Measurements from ENCODE around the gene TNFRSF19.
"Not testable (repeated sequence)": the region's sequence is repeated elsewhere in the genome, so short reads cannot be mapped to it uniquely, and the experiment has no call there.

TNFRSF19 gene

GRCh38 chr13:23567906-23568460 lies 2.2 kb upstream of the TNFRSF19 start:
- in situ Hi-C loops (cut with MboI; ENCODE audit: low sequenced_read_pairs): no loop called here

- in situ Hi-C loops (cut with MboI; ENCODE audit: low sequenced_read_pairs): no loop called here
Observed at GRCh38 chr13:23570921-23571315, 706 bp downstream of the TNFRSF19 start.

GRCh38 chr13:23571431-23571830 lies 1.2 kb downstream of the TNFRSF19 start:
- in situ Hi-C loops (cut with MboI; ENCODE audit: low sequenced_read_pairs): no loop called here

GRCh38 chr13:23572836-23573235 lies 2.6 kb downstream of the TNFRSF19 start:
- in situ Hi-C loops (cut with MboI; ENCODE audit: low sequenced_read_pairs): no loop called here

GRCh38 chr13:23574421-23575145 lies 4.4 kb downstream of the TNFRSF19 start:
- in situ Hi-C loops (cut with MboI; ENCODE audit: low sequenced_read_pairs): no loop called here

- in situ Hi-C loops (cut with MboI; ENCODE audit: low sequenced_read_pairs): no loop called here
Observed at GRCh38 chr13:23575632-23576031, 5.4 kb downstream of the TNFRSF19 start.

- in situ Hi-C loops (cut with MboI; ENCODE audit: low sequenced_read_pairs): no loop called here
Observed at GRCh38 chr13:23578411-23579071, 8.3 kb downstream of the TNFRSF19 start.

GRCh38 chr13:23579072-23579895 lies 9.1 kb downstream of the TNFRSF19 start:
- in situ Hi-C loops (cut with MboI; ENCODE audit: low sequenced_read_pairs): no loop called here

- in situ Hi-C loops (cut with MboI; ENCODE audit: low sequenced_read_pairs): no loop called here
Observed at GRCh38 chr13:23579896-23580683, 9.9 kb downstream of the TNFRSF19 start.

GRCh38 chr13:23580684-23581060 lies 10.5 kb downstream of the TNFRSF19 start:
- in situ Hi-C loops (cut with MboI; ENCODE audit: low sequenced_read_pairs): no loop called here

GRCh38 chr13:23583491-23583890 lies 13.3 kb downstream of the TNFRSF19 start:
- in situ Hi-C loops (cut with MboI; ENCODE audit: low sequenced_read_pairs): no loop called here

- in situ Hi-C loops (cut with MboI; ENCODE audit: low sequenced_read_pairs): no loop called here
Observed at GRCh38 chr13:23584275-23584674, 14.1 kb downstream of the TNFRSF19 start.

GRCh38 chr13:23586336-23586735 lies 16.1 kb downstream of the TNFRSF19 start:
- in situ Hi-C loops (cut with MboI; ENCODE audit: low sequenced_read_pairs): no loop called here

- in situ Hi-C loops (cut with MboI; ENCODE audit: low sequenced_read_pairs): no loop called here
Observed at GRCh38 chr13:23588666-23589065, 18.5 kb downstream of the TNFRSF19 start.

GRCh38 chr13:23592596-23592995 lies 22.4 kb downstream of the TNFRSF19 start:
- in situ Hi-C loops (cut with MboI; ENCODE audit: low sequenced_read_pairs): no loop called here

- in situ Hi-C loops (cut with MboI; ENCODE audit: low sequenced_read_pairs): no loop called here
Observed at GRCh38 chr13:23593148-23593547, 22.9 kb downstream of the TNFRSF19 start.

- in situ Hi-C loops (cut with MboI; ENCODE audit: low sequenced_read_pairs): not testable (repeated sequence)
Observed at GRCh38 chr13:23594290-23594689, 24.1 kb downstream of the TNFRSF19 start.

GRCh38 chr13:23598369-23598768 lies 28.2 kb downstream of the TNFRSF19 start:
- in situ Hi-C loops (cut with MboI; ENCODE audit: low sequenced_read_pairs): no loop called here

- in situ Hi-C loops (cut with MboI; ENCODE audit: low sequenced_read_pairs): no loop called here
Observed at GRCh38 chr13:23599083-23599925, 29.1 kb downstream of the TNFRSF19 start.

- in situ Hi-C loops (cut with MboI; ENCODE audit: low sequenced_read_pairs): no loop called here
Observed at GRCh38 chr13:23600100-23600499, 29.9 kb downstream of the TNFRSF19 start.

All from HL-60/S4 (cell line).